PC-9 (cell line): ENCODE measurements around the gene TMEM138. TPM values are rescaled to one million over a fixed set of nuclear protein-coding genes. Genes with fewer than 3 reads are reported as not detected.

Source experiments
- BruUV-seq: library from RNA; stranded (reverse); fragments of 400-500 nt; replicated peaks from 2 replicates; lab custom pipeline; 2021; lab: Mats Ljungman, UMichigan
- CTCF ChIA-PET: fragments of 300-600 bp; sonication (Branson Sonifier 250); formaldehyde crosslinking; loops from one replicate; lab custom pipeline; 2022; ENCODE audit warnings: antibody characterized with exemption; lab: Charles Lee
- POLR2A ChIA-PET: fragments of 300-600 bp; sonication (Branson Sonifier 250); formaldehyde crosslinking; loops from one replicate; lab custom pipeline; 2022; ENCODE audit warnings: antibody characterized with exemption; ENCODE audit not compliant: unreplicated experiment; lab: Charles Lee
- DNase-seq, 2 experiments: peaks; one replicate each; pipeline versions ENCODE4 v3.0.0 to v3.0.0-alpha.2; 2015 to 2022; ENCODE audit warnings: mixed read lengths in 1 of 2
- H2AFZ ChIP-seq: fragments of 200-600 bp; sonication (generic); 2 replicates; pipeline ENCODE4 v1.8.1; 2017; ENCODE audit warnings: antibody characterized with exemption
- H3F3A ChIP-seq: fragments of 200-600 bp; sonication (generic); 2 replicates; pipeline ENCODE4 v1.8.1; 2017; ENCODE audit warnings: antibody characterized with exemption, mild to moderate bottlenecking, low read depth; ENCODE audit not compliant: insufficient read depth
- H3K27ac ChIP-seq: fragments of 200-600 bp; sonication (generic); 2 replicates; pipeline ENCODE4 v1.6.1; 2016; ENCODE audit warnings: mixed run types
- H3K27me3 ChIP-seq: fragments of 200-600 bp; sonication (generic); 2 replicates; pipeline ENCODE4 v1.6.1; 2016; ENCODE audit warnings: low read depth, mixed run types; ENCODE audit not compliant: insufficient read depth
- H3K36me3 ChIP-seq: fragments of 200-600 bp; sonication (generic); 2 replicates; pipeline ENCODE4 v1.6.1; 2016; ENCODE audit warnings: low read depth, mixed run types
- H3K4me1 ChIP-seq: fragments of 200-600 bp; sonication (generic); replicated peaks from 2 replicates; pipeline ENCODE4 v1.6.1; 2016; ENCODE audit warnings: mixed run types; ENCODE audit not compliant: insufficient read depth
- H3K4me2 ChIP-seq: fragments of 200-600 bp; sonication (generic); 2 replicates; pipeline ENCODE4 v1.6.1; 2017; ENCODE audit warnings: mixed run types
- H3K4me3 ChIP-seq: fragments of 200-600 bp; sonication (generic); 2 replicates; pipeline ENCODE4 v1.6.1; 2016; ENCODE audit warnings: mixed run types
- H3K79me2 ChIP-seq: fragments of 200-600 bp; sonication (generic); 2 replicates; pipeline ENCODE4 v1.6.1; 2017; ENCODE audit warnings: low read depth, mixed run types
- H3K9me2 ChIP-seq: fragments of 200-600 bp; sonication (generic); 2 replicates; pipeline ENCODE4 v1.8.1; 2017; ENCODE audit warnings: mild to moderate bottlenecking; ENCODE audit not compliant: insufficient read depth
- H3K9me3 ChIP-seq: fragments of 200-600 bp; sonication (generic); 2 replicates; pipeline ENCODE4 v1.8.1; 2016; ENCODE audit warnings: low read depth; ENCODE audit not compliant: insufficient read depth
- H4K20me1 ChIP-seq: fragments of 200-600 bp; sonication (generic); 2 replicates; pipeline ENCODE4 v1.8.1; 2017; ENCODE audit not compliant: insufficient read depth
- EZH2 ChIP-seq: fragments of 200-600 bp; sonication (generic); IDR thresholded peaks from 2 replicates; pipeline ENCODE4 v1.8.0; 2017; ENCODE audit warnings: antibody characterized with exemption, low read depth
- intact Hi-C: fragments of 100-400 bp; cut with micrococcal nuclease; formaldehyde crosslinking; loops from one replicate; pipeline ENCODE4 v1.10.0; 2022; ENCODE audit not compliant: unreplicated experiment
- total RNA-seq: library from RNA; stranded (reverse); gene quantifications from 2 replicates; pipeline ENCODE4 v1.2.3, GENCODE V29; 2021
- TF ChIP-seq, protein P1 (sequence below): fragments of 200-600 bp; sonication (generic); conservative IDR thresholded peaks from 2 replicates; pipeline ENCODE4 v1.6.1; 2017; ENCODE audit warnings: mixed run types, antibody characterized with exemption, mild to moderate bottlenecking, moderate library complexity

Gene TMEM138
- total RNA-seq, 1 experiment from 2014 or later = 46.1 TPM

DNA sequence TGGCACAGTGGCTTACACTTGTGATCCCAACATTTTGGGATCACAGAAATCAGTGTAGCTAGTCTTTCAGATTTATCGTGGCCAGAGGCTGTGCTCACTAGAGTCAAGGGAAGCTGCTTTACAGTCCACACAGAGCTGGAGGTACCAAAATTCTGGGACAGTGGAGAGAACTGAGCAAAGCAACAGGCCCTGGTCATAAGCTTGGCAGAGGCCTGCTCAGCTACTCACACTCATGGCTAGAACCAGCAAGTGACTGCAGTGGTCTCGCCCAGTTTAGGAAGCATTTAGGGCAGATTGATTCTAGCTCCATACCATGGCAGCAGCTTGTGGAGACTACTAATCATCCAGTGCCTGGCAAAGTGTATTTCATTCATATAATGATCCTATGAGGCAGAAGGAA, 39.0 kb downstream of the TMEM138 start:
- intact Hi-C loops = no loop called here
- Histone ChIP-seq H3K4me3 (no peak overlapping the region), H3K79me2 (no peaks in the 10 kb centered on the region), H2AFZ (no peak overlapping the region), H3K36me3 (peaks cover 34% of the 10 kb centered on the region), H3K27ac (peak overlapping the region; percentile 13; the same call in 1 of the 2 replicates), H3K4me1 (no peaks in the 10 kb centered on the region), H4K20me1 (peaks cover 5% of the 10 kb centered on the region; the same call in 1 of the 2 replicates), H3K9me3 (no peaks in the 10 kb centered on the region), H3K4me2 (no peak overlapping the region), H3K27me3 (no peaks in the 10 kb centered on the region), H3F3A (peaks cover 40% of the 10 kb centered on the region), H3K9me2 (no peaks in the 10 kb centered on the region; the same call in 1 of the 2 replicates)
- no peak for DNase-seq
- BruUV-seq = no TSS peak
- TF ChIP-seq, protein P1, sequence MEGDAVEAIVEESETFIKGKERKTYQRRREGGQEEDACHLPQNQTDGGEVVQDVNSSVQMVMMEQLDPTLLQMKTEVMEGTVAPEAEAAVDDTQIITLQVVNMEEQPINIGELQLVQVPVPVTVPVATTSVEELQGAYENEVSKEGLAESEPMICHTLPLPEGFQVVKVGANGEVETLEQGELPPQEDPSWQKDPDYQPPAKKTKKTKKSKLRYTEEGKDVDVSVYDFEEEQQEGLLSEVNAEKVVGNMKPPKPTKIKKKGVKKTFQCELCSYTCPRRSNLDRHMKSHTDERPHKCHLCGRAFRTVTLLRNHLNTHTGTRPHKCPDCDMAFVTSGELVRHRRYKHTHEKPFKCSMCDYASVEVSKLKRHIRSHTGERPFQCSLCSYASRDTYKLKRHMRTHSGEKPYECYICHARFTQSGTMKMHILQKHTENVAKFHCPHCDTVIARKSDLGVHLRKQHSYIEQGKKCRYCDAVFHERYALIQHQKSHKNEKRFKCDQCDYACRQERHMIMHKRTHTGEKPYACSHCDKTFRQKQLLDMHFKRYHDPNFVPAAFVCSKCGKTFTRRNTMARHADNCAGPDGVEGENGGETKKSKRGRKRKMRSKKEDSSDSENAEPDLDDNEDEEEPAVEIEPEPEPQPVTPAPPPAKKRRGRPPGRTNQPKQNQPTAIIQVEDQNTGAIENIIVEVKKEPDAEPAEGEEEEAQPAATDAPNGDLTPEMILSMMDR = no peak
- TF ChIP-seq EZH2 = no peak
- CTCF ChIA-PET = interaction anchor here (0.6 to 1.1 kb wide), 2 partner anchors 65 to 595 kb away, joined by 3 to 4 read pairs; no protein-coding TSS in a partner anchor
- POLR2A ChIA-PET = interaction anchor here (0.6 kb wide), 1 partner anchor 29 kb away, joined by 3 read pairs; the partner anchor contains the start of genes CPSF7 and SDHAF2

DNA sequence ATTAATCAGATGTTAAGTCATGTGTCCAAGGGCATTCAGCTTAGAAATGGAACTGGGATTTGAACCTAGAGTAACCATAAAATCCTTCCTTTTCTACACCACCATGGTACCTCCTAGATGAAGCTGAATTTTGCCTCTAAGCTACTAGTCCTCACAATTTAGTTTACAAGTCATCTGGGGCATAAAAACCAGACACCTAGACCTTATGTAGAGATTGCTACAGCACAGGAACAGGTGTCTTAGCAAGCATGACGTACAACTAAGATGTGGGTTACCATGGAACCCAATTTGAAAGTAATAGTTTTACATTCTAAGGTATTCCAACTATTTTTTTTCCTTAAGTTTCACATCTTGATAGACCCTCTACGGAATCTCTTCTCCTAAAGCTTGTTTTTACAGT, 39.4 kb downstream of the TMEM138 start:
- H3K27ac ChIP-seq = peak overlapping the region; percentile 13; the same call in 1 of the 2 replicates
- H4K20me1 ChIP-seq = peaks cover 5% of the 10 kb centered on the region; the same call in 1 of the 2 replicates
- no TSS peak for BruUV-seq
- intact Hi-C loops = no loop called here
- DNase-seq = no peak
- ChIA-PET CTCF (interaction anchor here (0.6 to 1.1 kb wide), 3 partner anchors 9 to 595 kb away, joined by 3 to 4 read pairs (median 4); partner anchors contain the start of gene TMEM216), POLR2A (interaction anchor here (0.6 kb wide), 1 partner anchor 28 kb away, joined by 3 read pairs; the partner anchor contains the start of genes CPSF7 and SDHAF2)
- no peaks in the 10 kb centered on the region for H3K79me2 ChIP-seq
- no peaks in the 10 kb centered on the region for H3K4me1 ChIP-seq
- no peaks in the 10 kb centered on the region for H3K9me3 ChIP-seq
- TF ChIP-seq EZH2 = no peak
- TF ChIP-seq, protein P1 = no peak
- H3K9me2 ChIP-seq = no peaks in the 10 kb centered on the region; the same call in 1 of the 2 replicates
- peaks cover 37% of the 10 kb centered on the region for H3K36me3 ChIP-seq
- no peak overlapping the region for H2AFZ ChIP-seq
- H3K4me2 ChIP-seq = no peak overlapping the region
- H3F3A ChIP-seq = peaks cover 40% of the 10 kb centered on the region
- no peaks in the 10 kb centered on the region for H3K27me3 ChIP-seq
- H3K4me3 ChIP-seq = no peak overlapping the region

DNA sequence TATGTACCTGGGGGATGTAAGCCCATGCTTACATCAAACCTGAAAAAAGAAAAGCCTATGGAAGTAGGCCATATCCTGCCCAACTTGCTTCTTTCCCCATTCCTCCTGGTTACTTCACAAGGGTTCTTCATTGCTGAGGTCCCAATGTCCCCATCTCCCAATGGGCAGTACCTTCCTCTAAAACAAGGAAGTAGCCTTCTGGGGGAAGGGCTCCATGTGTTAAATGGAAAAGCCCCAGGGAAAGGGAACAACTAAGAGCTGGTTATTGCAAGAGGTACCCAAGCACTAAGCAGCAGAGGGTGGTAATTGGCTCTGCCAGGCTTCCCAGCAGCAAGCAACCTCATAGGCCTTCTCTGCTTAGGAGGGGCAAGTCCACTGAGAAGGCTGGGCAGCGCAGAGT, 41.5 kb downstream of the TMEM138 start:
- ChIA-PET CTCF (interaction anchor here (0.7 kb wide), 1 partner anchor 372 kb away, joined by 3 read pairs; no protein-coding TSS in a partner anchor), POLR2A (no interaction called here)
- no peaks in the 10 kb centered on the region for H3K79me2 ChIP-seq
- peaks cover 13% of the 10 kb centered on the region; the same call in 1 of the 2 replicates for H4K20me1 ChIP-seq
- no peaks in the 10 kb centered on the region for H3K27me3 ChIP-seq
- H3K4me2 ChIP-seq = no peak overlapping the region
- H3K9me3 ChIP-seq = no peaks in the 10 kb centered on the region
- H3K9me2 ChIP-seq = no peaks in the 10 kb centered on the region; the same call in 1 of the 2 replicates
- no peaks in the 10 kb centered on the region for H3K4me1 ChIP-seq
- no TSS peak for BruUV-seq
- no peak overlapping the region for H3K27ac ChIP-seq
- DNase-seq = no peak
- intact Hi-C loops = no loop called here
- H3F3A ChIP-seq = peaks cover 40% of the 10 kb centered on the region
- TF ChIP-seq EZH2 = no peak
- TF ChIP-seq, protein P1 = no peak
- H3K4me3 ChIP-seq = no peak overlapping the region
- peaks cover 55% of the 10 kb centered on the region for H3K36me3 ChIP-seq
- no peak overlapping the region for H2AFZ ChIP-seq
